H1 (cell line): ENCODE data around the gene MEGF11. TPM values are rescaled to one million over a fixed set of nuclear protein-coding genes. Genes with fewer than 3 reads are reported as not detected.
A peak's percentile ranks its signal among the peaks of the same experiment; 100 is the strongest.

Source experiments
- CTBP2 ChIP-seq: IDR thresholded peaks from 2 replicates; pipeline ENCODE4 v1.7.0; 2011; ENCODE audit warnings: borderline replicate concordance, mild to moderate bottlenecking, moderate library complexity, mixed read lengths, low read length; ENCODE audit not compliant: insufficient read depth, insufficient read length
- KDM1A ChIP-seq: fragments of 200-600, 300-600 bp; sonication (generic); IDR thresholded peaks from 2 replicates; pipeline ENCODE4 v1.7.1; 2016; ENCODE audit warnings: mild to moderate bottlenecking, low read length, borderline replicate concordance
- KDM4A ChIP-seq: IDR thresholded peaks from one replicate; pipeline ENCODE4 v1.7.1; 2012; ENCODE audit warnings: low read depth, mild to moderate bottlenecking, moderate library complexity, low read length, inconsistent platforms; ENCODE audit not compliant: severe bottlenecking
- RXRA ChIP-seq: IDR thresholded peaks from 2 replicates; pipeline ENCODE4 v1.6.1; 2011; ENCODE audit warnings: low read depth, mild to moderate bottlenecking, low read length, moderate library complexity; ENCODE audit not compliant: insufficient read depth
- SP4 ChIP-seq: IDR thresholded peaks from 2 replicates; pipeline ENCODE4 v1.6.1; 2012; ENCODE audit warnings: low read length, inconsistent platforms
- polyA plus RNA-seq, 7 experiments: library from polyadenylated mRNA; depleted of rRNA in 3 of 7; stranded (reverse) in 5 of 7; unstranded in 2 of 7; fragments of >200 nt in 5 of 7; fragments of 200-250 nt in 2 of 7; gene quantifications; 1 replicate in 5 of 7; 2 replicates in 1 of 7; 4 replicates in 1 of 7; pipeline versions ENCODE4 v1.2.1 to v1.2.3, GENCODE V29; 2011 to 2013; ENCODE audit warnings: missing spikeins in 2 of 7, mixed read lengths in 2 of 7
- total RNA-seq: library from RNA; stranded (reverse); fragmentation: NEBNext Ultra II Directional; extraction: Animal tissue kit (Norgen Biotek cat#: 25700); gene quantifications from 2 replicates; pipeline ENCODE4 v1.2.1, GENCODE V29; 2021

MEGF11 gene
- total and polyA plus RNA-seq, 2 of the 8 experiments (the other 6 are each of a cell fraction or from before 2014, with no cell fraction given), result 4.4 to 4.8 TPM

DNA sequence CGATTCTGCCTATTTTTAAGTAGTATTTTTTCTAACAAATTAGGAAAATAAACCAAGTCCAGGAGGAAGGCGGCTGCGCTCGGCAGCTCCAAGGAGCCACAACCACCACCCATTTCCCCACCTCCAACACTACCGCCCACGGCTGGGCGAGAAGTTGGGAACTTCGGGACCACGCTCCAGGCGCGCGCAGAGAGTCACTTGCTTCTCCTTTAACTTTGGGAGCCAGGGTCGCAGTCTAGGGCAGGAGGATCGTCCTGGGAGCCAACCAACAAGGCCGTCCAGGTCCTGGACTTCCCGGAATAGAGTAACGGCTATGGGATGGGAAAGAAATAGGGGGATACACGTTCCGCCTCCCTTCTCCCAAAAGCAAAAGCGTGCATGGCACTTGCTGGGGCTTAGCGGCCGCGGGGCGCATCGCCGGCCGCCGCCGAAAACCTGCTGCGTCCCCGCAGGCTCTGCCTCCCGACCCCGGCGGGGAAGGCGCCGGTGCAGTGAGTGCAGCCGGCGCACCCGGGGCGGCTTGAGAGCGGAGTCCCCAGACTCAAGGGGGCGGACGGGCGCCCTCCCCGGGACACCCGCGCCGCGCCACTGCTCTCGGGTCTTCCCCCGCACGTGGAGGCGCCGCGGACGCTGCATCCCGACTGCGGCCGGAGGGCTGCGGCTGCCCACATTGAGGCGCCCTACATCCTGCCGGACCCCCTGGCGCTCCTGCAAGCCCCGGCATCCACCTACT is 699 bp downstream of the MEGF11 start (continued):
- TF ChIP-seq KDM4A (peak; percentile 97), CTBP2 (peak; percentile 72), KDM1A (0 out of 2 replicates have a peak, but pooled peaks have one; percentile 12), SP4 (no peak), RXRA (no peak)
